ENCODE measurements around the gene BMI1.

GRCh38 chr10:22322641-22323160 is 1.8 kb downstream of the BMI1 start:
- TF ChIP-seq CTCF (conservative IDR thresholded peaks at IDR 0.05 in 1 of 2, IDR thresholded peaks at IDR 0.05 in 1 of 2; ENCODE audit: low read depth in 1 of 2, low read length in 2 of 2) = no peak
- TF ChIP-seq EZH2 (IDR thresholded peaks at IDR 0.05; ENCODE audit: low read length, missing control alignments) = no peak
